Activated gamma-delta T cell treated with anti-CD3 and anti-CD28 coated beads, Interleukin-2, amount 50 U/mL, for 16 hours (primary cell): ENCODE measurements around the gene RAPGEF1.

Experiments used
- DNase-seq: peaks from one replicate; pipeline ENCODE4 v3.0.0-alpha.2; 2020; ENCODE audit warnings: low read depth

Gene RAPGEF1

DNA sequence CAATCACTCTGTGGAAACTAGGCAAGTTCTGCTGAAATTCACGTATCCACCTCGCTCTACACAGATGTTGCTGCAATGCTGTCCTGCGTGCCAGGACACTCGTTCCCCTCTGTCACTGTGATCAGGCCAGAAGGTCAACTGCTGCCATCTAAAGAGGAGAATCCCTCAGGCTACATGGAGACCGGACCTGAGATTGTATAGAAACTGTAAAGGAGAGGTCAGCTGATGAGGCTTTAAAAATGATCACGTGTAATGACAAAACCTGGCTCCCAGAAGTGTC is 114.4 kb downstream of the RAPGEF1 start:
- no peak for DNase-seq

DNA sequence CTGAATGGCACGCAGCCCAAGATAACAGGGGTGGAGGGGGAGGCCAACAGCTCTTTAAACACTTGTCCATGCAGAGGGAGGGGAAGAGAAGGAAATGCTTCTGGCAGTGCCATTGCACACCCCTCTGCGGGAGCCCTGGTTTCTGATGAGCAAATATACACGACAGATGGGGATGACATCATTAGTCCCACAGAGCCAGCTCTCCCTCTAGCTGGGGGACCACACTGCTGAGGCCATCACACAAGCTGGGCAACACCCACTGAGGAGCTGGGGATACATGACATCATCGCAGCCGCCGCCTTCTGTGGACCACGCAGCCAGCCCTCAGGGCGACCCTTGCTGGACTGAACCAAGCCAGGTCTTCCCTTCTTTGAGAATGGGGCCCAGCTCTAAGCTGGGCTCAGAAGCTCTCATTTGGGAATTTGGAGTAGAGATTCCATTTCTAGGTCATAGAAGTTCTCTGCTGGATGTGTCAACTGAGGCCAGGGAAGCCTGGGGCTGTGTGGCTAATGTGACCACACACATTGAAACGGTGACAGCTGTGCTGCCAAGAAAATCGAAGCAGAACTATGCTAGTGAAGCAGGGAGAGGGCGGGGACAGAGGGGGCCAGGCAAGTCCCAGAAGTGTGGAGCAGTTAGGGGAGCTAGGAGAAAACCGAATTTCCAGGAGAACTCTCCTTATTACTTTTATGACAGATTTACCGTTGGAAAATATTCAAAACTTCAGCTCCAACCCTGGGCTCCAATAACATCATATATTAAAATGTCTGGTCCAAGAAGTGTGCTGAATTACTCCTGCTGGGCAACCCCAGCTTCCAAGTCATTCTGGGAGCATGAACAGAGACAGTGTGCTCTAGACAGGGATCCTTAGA is 115.0 kb downstream of the RAPGEF1 start:
- no peak for DNase-seq

DNA sequence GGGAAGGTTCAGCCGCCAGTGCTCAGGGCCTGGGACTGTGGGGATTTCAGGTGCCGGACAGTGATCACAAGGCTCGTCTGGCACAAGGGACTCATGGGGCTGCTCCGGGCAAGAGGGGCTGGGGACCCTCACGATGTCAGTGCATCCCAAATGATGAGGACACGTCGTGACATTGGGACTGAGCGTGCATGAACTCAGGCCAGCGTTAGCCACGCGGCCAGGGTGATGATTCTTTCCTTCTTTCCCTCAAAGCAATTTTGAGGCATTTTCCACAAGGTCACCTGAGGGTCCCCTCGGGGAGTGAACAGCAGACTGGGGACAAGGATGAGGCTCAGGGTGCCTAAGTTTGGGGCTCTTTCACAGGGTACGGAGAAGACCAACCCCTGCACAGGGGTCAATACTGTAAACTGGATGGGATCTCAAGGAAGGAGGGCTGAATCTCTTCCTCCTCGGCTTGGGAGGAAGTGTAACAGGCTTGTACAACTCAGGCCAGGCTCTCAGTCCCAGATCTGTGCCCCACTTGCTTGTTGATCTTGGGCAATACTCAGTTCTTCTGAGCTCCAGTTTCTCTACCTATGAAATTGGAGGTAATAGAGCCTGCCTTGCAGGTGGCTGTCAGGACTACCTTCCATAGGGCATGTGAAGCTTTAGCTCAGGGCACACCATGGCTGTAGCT is 116.1 kb downstream of the RAPGEF1 start:
- DNase-seq, result no peak

DNA sequence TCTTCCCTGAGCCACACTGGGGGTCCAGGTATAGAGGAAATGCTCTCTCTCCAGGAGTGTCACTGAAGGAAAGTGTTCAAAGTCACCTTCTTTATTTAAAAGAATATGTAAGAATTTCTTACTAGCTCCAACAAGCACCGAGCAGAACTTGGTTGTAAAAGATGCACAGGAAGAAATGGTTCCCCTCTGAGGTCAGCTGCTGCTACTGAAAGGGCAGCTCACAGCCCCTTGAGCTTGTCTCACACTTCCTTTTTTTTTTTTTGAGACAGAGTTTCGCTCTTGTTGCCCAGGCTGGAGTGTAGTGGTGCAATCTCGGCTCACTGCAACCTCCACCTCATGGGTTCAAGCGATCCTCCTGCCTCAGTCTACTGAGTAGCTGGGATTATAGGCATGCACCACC is 117.4 kb downstream of the RAPGEF1 start:
- no peak for DNase-seq

DNA sequence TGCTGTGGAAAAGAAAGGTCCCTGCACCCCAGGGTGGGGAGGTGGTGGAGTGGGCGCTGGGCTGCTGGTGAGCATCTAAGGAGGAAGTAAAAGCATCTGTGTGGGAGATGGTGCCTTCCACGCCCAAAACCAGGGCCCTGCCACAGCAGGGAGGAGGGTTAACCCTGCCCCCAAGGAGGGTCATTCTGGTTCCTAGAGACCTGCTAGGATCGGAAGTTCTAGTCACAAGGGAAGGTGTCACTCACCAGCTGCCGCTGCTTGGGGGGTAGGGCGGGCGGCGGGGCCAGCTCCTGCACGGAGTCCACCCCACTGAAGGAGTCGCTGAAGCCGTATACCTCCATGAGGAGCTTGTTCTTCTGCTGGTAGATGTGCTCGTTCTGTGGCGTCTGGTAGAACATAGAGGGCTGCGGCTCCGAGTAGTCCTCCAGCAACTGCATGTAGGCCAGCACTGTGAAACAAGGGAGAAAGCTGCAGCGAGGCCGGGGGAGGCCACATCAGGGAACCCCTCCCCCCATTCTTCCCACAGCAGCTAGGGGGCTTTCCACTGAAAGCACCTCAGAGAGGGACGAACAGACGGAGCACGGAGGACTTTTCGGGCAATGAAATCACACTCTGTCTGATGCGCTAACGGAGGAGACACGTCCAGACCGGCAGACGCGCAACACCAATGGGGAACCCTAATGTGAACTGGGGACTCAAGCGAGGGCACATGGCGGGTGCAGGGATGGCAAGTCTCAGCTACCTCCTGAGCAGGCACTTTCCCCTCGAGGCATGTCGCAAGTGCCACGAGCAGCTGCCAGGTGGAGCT is 118.1 kb downstream of the RAPGEF1 start:
- no peak for DNase-seq

DNA sequence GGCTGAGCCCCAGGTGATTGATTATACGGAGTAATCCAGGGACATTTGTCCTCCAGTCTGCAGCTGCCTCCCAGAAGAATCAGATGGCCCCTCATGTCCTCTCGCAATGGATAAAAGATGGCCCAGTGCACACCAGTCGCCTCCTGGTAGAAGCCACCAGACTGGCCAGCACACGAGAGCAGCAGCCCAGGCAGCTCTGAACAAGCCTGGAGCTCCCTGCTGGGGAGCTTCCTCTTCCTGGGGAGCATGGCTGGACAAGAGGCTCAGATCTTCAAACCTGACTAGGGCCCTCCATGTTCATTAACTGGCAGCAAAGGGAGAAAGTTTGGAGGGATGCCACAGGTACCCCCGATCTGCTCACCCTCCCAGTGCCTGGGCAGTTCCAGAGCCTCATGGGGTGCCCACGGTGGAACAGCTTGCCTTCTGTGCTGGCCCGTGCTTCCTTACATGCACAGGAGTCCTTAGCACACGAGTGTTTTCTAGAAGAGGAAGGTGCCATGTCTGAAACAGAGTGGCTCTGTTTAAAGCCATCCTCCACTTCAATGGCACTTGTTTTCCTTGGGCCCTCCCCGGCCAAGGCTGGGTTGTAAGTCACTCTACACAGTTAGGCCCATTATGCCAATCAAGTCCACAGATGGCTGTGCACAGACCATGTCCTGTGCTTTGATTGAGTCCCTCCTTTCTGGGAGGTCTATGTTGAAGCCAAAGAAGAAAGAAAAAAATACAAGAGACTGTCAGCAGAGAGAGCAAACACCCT is 118.9 kb downstream of the RAPGEF1 start:
- DNase-seq, result no peak

DNA sequence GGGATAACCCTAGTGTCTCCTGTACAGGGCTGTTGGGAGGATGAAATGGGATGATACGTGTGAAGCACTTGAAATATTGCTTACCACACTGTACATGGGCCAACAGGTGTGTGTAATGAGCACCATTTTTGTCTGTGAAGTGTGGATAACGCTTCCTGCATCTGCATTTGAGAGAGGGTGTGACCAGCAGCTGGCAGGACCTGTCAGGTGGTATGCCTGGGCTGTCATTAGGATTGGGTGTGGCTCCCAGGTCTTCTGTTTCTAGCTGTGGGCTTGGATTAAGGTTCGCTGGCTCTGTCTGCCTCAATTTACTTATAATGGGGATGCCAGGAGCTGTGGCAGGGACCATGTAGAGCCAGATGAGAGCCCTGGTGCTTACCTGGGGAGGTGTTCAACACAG is 120.2 kb downstream of the RAPGEF1 start:
- no peak for DNase-seq

DNA sequence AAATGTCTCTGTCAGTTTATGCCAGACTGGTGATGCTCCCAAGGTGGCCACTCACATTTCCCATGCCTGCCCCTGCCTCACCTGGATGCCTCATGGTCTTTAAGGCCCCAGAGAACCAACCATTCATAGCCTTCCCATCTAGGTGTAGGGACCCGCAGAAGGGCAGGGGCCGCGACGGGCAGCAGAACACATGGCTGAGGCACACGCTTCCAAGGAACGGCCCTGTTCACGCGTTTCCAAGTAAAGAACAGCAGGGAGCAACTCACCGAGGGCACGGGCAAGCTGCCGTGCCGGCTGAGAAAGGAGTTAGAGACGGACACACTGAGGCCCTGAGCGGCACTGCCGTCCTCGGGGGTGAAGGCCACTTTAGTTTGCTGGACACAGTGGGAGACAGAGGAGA is 121.1 kb downstream of the RAPGEF1 start:
- DNase-seq, result no peak

DNA sequence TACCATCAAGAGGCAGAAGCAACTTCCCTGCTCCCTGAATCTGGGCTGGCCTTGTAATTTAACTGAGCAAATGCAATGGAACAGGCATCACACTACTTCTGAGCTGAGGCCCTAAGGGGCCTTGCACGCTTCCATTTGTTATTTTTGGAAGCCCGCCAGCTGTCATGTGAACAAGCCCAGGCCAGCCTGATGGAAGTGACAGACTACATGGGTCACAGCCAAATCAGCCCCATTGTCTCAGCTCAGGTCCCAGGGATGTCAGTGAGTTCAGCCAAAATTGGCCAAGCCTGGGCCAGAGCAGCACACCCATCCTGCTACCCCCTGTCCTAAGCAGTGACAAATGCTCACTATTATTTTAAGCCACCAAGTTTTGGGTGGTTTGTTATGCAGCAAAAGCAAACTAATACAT is 121.8 kb downstream of the RAPGEF1 start:
- no peak for DNase-seq

DNA sequence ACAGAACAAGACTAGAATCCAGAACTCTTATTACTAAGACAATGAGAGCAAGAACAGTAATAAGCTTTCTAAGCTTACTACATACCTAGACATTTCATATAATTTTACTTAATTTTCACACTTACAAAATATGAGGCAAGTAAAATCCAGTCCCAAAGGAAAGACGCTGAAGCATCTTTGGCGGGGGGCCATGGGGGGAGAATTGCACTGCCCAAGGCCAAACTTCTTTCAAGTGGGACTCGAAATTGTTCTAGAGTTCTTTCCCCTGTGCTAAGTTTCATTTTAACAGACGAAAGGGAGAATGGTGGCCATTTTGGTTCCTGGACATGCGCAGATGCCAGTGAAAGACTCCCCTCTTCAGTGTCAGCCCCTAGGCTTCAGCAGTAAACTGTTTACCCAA is 122.3 kb downstream of the RAPGEF1 start:
- no peak for DNase-seq

DNA sequence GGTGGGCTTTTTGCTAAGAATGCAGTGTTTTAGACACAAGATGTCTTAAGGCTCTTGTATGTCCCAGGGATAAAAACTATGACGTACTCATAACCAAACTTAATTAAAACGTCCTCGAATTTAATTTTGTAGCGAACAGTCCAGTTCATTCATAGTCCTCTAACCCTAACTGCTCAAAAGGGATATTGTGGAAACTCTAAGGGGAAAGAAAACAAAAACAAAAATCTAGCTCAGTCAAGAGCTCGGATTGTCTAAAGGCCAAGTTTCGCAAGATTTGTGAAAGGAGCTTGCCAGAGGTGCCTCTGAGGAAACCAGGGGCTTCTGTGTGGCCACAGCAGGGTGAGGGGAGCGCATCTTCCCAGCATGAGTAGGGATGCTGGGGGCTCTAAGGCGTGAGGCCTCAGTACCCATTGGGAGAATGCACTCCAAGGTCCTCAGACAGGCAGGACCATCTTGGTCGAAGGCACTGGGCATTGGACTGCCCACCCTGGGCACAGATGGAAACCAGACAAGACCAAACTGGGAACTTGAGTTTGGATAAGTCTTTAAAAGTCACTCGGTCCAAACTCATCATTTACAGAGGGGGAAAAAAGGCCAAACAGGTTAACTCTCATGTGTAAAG is 122.8 kb downstream of the RAPGEF1 start:
- no peak for DNase-seq

DNA sequence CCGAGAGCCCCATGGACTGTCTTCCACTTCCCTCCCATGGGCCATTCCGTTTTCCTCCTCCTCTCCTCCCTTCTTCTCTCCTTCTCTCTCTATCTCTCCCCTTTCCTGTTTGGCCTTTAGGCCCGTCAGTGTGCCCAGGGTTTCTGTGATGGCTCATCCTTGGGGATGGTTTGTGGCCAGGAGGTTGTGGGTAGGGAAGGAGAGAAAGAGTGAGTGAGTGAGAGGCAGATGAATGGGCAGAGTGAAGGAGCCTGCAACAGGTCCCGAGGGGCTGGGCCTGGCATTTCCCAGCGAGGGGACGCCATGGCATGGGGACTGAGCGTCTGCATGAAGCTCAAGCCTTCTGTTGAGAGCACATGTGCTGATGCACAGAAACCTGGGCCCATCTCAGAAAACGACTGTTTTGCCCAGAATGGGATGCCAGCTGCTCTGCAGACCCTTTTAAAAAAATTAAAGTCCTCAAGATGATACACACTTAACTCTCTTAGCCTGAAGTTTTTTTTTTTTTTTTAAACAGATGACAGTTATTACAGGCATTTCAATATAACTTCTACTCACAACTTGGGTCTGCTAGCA is 125.4 kb downstream of the RAPGEF1 start:
- no peak for DNase-seq

DNA sequence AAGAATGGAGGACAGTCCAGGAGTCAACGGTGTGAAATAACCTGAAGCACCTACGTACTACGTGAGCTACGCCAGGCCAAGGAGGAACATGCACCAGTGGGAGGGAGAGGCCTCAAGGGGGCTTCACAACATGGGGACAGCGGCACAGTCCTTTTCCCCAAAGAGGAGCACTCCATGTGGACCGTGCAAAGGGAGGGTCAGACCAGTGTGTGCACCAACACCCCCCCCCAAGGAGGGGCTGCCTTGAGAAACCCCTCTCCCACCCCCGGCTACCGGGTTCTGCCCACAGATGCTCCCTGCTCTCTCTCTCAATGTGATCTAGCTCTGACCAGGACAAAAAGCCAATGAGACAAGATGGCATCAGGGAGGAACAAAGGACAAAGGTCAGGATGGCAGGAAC is 126.0 kb downstream of the RAPGEF1 start:
- DNase-seq, result no peak

DNA sequence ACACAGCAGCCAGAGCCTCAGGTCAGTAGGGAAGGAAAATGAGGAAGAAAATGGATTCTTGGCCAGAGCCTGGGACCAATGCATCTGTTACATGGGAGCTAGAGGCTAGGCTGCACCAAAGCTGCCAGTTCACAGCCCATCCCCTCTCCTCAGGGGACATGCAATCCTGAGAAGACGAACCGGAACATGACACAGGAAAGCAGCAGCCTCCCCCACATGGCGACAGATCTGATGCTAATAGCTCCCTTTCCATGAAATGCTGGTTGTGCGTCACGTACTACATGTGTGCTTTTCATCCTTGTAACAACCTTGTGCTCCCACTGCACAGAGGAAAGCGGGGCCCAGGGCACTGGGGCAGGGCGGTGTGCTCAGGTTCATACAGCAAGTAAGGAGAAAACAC is 127.0 kb downstream of the RAPGEF1 start:
- DNase-seq, result no peak

DNA sequence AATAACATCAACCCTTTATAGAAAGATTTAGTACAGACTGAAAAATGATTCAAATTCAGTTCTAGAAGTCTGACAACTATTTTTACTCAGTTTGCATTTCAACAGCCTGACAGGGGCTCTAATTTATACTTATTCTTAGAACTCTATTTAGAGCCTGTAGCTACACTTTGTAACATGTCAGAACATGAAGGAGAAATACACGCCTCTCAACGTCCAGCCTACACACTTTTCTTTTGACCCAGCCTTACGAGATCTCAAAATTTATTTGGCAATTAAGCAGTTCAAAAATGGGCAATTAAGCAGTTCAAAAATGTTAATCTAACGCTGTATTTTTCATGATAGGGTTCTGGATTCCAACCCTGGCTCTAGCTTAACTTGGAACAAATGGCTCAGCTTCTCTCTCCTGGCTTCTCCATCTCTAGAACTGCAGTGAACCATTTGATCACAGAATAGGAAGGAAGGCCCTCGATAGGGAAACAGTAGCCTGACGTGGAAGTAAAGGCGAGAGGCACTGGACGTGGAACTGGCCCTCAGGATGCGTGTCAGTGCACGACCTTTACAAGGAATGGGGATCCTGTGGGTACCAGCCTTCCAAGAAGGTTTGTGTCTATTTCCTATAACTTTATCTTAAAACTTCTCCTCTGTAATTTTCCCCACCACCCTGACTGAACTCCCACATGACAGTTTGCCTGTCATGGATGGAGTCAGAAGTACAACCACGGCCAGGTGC is 128.1 kb downstream of the RAPGEF1 start:
- DNase-seq, result no peak

DNA sequence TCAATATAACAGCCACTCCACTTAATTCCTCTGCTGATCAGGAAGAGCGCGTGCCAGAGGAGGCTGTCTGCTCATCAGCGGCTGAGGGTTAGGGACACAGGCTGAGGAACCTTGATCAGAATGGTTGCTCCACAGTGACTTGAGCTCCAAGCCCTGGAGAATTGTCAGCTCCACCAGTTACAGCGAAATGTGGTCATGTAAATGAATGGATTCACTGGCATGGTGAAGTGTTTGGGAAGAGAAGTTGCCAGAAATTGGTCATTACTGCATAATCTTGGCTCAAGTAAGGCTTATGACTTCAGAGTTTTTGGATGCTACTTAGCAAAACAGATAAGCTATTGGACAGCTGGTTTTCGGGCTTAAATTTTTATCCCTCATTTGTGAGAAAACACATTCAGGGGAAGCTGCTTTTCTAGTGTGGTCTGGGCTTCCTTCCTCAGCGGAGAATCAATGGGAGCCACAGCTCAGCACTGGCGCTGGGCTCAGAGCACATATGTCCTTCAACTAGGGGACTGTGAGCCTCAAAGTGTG is 129.6 kb downstream of the RAPGEF1 start:
- DNase-seq, result no peak

DNA sequence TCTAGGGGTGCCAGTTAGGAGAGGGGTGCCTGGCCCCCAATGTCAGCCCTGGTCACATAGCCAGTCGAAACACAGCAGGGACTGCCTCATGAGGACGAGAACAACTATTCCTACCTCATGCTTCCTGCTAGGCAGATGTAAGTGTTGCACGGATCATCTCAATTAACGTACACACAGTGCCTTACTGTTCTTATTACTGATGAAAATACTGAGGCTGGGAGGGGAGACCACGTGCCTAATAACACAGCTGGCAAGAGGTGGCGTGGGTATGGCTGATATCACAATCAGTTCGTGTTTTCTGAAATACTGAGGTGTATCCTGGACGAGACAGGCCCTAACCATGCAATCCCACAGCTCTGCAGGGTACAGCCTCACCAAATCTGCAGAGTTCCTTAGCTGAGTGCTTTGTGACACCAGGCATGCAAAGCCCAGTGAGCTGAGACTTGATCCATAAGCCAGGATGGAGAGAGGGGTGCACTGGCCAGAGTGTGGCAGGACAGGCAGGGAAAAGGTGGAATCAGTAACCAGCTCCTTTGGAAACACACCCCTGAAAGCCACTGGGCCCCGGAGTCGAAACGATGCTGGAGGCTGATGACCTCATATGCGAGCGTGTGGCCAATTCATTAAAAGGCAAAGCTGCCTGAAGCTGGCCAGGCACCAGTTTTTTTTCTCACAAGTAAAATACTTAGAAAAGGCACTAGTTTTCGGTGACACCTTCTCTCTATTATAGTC is 130.6 kb downstream of the RAPGEF1 start:
- DNase-seq, result no peak

DNA sequence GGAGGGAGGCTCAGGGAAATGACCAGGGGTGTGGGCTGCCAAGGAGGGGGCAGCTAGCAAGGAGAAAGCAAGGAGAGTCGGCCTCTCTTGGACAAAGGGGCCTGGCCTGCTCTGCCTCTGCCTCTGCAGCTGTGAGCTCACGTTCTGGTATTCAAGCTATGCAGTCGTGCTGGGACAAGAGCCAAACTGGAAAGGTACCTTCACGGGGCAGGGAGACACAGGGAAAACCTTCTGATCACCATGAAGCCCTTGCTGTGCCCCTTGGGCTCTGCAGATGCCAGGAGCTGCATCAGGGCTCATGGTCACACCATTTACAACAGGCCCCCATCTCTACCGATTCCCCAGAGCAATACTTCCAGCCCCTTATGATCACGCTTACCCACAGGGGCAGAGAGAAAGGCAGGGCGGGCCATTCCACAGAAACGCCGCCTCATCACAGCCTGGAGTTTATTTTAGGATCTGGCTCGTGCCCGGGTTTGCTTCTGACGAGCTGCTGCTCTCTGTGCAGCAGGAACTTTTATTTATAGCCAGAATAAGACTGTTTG is 131.3 kb downstream of the RAPGEF1 start:
- no peak for DNase-seq

DNA sequence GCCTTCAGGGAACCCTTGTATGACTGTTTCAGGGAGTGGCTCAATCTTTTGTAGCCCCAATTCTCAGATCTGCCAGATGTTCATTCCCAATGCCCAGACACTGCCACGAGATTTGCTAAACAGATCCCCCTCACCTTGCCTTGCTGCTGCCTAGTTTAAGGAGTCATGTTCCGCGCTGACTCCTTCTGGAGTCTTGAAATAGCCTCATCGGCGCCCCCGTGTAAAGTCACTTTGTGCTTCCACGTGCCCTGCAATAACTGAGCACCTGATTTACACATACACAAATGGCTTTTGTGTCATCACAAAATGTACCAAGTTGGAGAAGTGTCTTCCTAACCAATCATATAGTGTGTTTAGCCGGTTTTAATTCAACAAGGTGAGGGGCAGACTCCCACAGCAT is 132.3 kb downstream of the RAPGEF1 start:
- DNase-seq, result no peak
